HEK293T (cell line): ENCODE measurements around the gene TEAD2.

Experiments used
- CTCF ChIA-PET: fragments of 350-600 bp; formaldehyde crosslinking; extraction: SDS; loops from one replicate; lab custom pipeline; 2021; ENCODE audit warnings: antibody characterized with exemption, inconsistent platforms; lab: Yijun Ruan, JAX
- POLR2A ChIA-PET: fragments of 350-600 bp; formaldehyde crosslinking; extraction: SDS; loops from one replicate; lab custom pipeline; 2020; ENCODE audit warnings: antibody characterized with exemption, inconsistent platforms; lab: Yijun Ruan, JAX
- DNase-seq: peaks from one replicate; pipeline ENCODE4 v3.0.0; 2012; ENCODE audit warnings: mixed read lengths; ENCODE audit errors: extremely low spot score
- ARNT ChIP-seq: fragments of 450-650 bp; IDR thresholded peaks from 2 replicates; pipeline ENCODE4 v1.6.1; 2017; ENCODE audit warnings: mild to moderate bottlenecking
- BHLHE40 ChIP-seq: fragments of 450-650 bp; IDR thresholded peaks from 2 replicates; pipeline ENCODE4 v1.6.1; 2016; ENCODE audit warnings: mild to moderate bottlenecking, moderate library complexity, borderline replicate concordance
- CTBP1 ChIP-seq: fragments of 450-650 bp; IDR thresholded peaks from 2 replicates; pipeline ENCODE4 v1.6.1; 2016; ENCODE audit warnings: borderline replicate concordance
- ELF4 ChIP-seq: fragments of 450-650 bp; IDR thresholded peaks from 2 replicates; pipeline ENCODE4 v1.6.1; 2017; ENCODE audit warnings: antibody characterized with exemption
- FOXA1 ChIP-seq: fragments of 450-650 bp; IDR thresholded peaks from 2 replicates; pipeline ENCODE4 v1.6.1; 2016; ENCODE audit warnings: mild to moderate bottlenecking
- FOXK2 ChIP-seq: fragments of 450-650 bp; IDR thresholded peaks from 2 replicates; pipeline ENCODE4 v1.6.1; 2016; ENCODE audit warnings: mild to moderate bottlenecking
- FOXM1 ChIP-seq: fragments of 450-650 bp; IDR thresholded peaks from 2 replicates; pipeline ENCODE4 v1.6.1; 2017; ENCODE audit warnings: mild to moderate bottlenecking, borderline replicate concordance
- HDGF ChIP-seq: fragments of 450-650 bp; IDR thresholded peaks from 2 replicates; pipeline ENCODE4 v1.6.1; 2017; ENCODE audit warnings: antibody characterized with exemption, borderline replicate concordance
- L3MBTL2 ChIP-seq: fragments of 450-650 bp; conservative IDR thresholded peaks from 2 replicates; pipeline ENCODE4 v1.6.1; 2016; ENCODE audit warnings: mild to moderate bottlenecking
- LEF1 ChIP-seq: fragments of 450-650 bp; IDR thresholded peaks from 2 replicates; pipeline ENCODE4 v1.6.1; 2017; ENCODE audit warnings: mild to moderate bottlenecking, borderline replicate concordance
- NFRKB ChIP-seq: fragments of 450-650 bp; IDR thresholded peaks from 2 replicates; pipeline ENCODE4 v1.6.1; 2016; ENCODE audit warnings: mild to moderate bottlenecking, moderate library complexity
- SP1 ChIP-seq: fragments of 450-650 bp; IDR thresholded peaks from 2 replicates; pipeline ENCODE4 v1.6.1; 2017
- SUZ12 ChIP-seq: fragments of 450-650 bp; IDR thresholded peaks from 2 replicates; pipeline ENCODE4 v1.6.1; 2016; ENCODE audit warnings: mild to moderate bottlenecking
- TARDBP ChIP-seq: fragments of 450-650 bp; IDR thresholded peaks from 2 replicates; pipeline ENCODE4 v1.6.1; 2016
- ZNF384 ChIP-seq: fragments of 450-650 bp; IDR thresholded peaks from 2 replicates; pipeline ENCODE4 v1.6.1; 2016
- TF ChIP-seq, protein P1 (sequence below): fragments of 450-650 bp; IDR thresholded peaks from 2 replicates; pipeline ENCODE4 v1.6.1; 2016

TEAD2 gene

DNA sequence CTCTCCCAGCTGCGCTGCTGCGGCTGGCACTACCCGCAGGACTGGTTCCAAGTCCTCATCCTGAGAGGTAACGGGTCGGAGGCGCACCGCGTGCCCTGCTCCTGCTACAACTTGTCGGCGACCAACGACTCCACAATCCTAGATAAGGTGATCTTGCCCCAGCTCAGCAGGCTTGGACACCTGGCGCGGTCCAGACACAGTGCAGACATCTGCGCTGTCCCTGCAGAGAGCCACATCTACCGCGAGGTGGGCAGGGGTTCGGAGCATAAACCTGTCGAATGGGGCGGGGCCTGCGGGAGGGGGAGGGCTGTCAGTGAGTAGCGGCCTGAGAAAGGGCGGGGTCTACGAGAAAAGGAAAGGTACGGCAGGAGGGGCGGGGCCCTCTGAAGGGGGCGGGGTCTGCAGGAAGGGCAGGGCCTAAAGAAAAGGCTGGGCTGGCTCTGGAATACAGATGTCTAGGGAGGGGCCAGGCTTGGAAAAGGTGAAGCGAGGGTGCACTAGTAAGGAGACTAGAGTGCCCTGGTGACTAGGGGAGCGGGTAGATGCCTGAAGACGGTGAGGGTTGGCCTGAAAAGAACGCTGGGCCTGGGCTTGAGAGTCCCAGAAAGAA, 23.4 kb downstream of the TEAD2 start:
- ChIA-PET POLR2A (no interaction called here), CTCF (no interaction called here)
- TF ChIP-seq SP1 (no peak), L3MBTL2 (no peak), FOXA1 (no peak), NFRKB (no peak), FOXK2 (no peak), FOXM1 (no peak), HDGF (no peak), CTBP1 (no peak), ARNT (no peak), TARDBP (no peak), ZNF384 (no peak), SUZ12 (no peak), ELF4 (no peak), BHLHE40 (no peak), LEF1 (no peak)
- TF ChIP-seq, protein P1, sequence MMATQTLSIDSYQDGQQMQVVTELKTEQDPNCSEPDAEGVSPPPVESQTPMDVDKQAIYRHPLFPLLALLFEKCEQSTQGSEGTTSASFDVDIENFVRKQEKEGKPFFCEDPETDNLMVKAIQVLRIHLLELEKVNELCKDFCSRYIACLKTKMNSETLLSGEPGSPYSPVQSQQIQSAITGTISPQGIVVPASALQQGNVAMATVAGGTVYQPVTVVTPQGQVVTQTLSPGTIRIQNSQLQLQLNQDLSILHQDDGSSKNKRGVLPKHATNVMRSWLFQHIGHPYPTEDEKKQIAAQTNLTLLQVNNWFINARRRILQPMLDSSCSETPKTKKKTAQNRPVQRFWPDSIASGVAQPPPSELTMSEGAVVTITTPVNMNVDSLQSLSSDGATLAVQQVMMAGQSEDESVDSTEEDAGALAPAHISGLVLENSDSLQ, result no peak
- peak; percentile 55 for DNase-seq

DNA sequence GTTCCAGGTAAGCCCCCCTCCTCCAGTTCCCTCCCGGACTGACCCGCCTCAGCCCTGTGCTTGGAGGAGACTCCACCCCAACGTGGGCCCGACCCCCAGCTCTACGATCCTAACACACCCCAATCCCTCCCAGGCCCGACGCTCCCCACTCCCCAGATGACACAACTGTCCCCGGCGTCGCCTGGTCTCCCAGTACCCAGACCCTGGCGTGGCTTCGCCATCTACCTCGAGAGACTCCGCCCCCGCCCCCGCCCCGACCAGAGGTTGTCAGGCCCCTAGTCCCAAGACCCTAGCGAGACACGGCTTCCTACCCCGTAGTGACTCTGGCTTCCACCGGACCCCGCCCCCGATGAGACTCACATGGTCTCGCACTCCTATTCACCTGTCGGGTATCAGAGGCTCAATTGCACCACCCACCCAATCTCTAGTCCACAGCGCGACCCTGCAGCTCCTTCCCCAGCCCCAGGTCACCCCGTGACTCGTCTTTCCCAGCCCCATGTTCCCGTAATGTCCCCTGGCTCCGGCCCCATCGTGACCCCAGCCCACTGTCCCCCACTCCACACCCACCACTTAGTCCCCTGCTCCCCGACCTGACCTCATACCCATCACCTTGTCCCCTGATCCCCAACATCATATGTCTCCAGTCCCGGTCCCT, 24.1 kb downstream of the TEAD2 start:
- ChIA-PET CTCF (no interaction called here), POLR2A (no interaction called here)
- TF ChIP-seq ARNT (no peak), BHLHE40 (no peak), L3MBTL2 (no peak), NFRKB (no peak), LEF1 (no peak), FOXK2 (no peak), TARDBP (no peak), CTBP1 (no peak), SUZ12 (no peak)
- TF ChIP-seq, protein P1, result no peak
- DNase-seq, result no peak

DNA sequence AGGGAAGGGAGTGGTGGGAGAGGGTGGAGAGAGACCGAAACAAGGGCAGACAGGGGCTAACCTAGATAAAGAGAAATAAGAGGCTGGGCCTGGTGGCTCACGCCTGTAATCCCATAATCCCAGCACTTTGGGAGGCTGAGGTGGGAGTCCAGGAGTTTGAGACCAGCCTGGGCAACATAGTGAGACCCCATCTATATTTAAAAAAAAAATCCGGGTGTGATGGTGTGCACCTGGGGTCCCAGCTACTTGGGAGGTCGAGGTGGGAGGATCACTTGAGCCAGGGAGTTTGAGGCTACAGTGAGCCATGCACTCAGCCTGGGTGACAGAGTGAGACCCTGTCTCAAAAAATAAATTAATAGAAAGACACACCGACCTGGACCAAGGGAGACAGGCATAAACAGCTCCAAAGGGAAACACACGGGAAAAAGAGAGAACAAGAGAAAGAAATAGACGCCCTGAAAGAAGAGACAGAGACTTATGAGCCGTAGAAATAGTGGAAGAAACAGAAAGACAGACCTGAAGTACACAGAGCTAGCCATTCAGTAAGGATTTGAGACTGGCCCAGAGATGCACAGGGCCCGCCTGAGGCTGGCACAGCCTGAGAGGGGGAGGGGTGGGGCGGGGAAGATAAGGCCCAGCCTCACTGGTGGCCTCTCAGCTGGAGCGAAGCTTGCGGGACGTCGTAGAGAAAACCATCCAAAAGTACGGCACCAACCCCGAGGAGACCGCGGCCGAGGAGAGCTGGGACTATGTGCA, 24.8 kb downstream of the TEAD2 start:
- TF ChIP-seq FOXM1 (no peak), FOXK2 (no peak), FOXA1 (no peak), CTBP1 (no peak), TARDBP (no peak), ARNT (no peak), SP1 (no peak), BHLHE40 (no peak), SUZ12 (no peak), HDGF (no peak), NFRKB (no peak), ELF4 (no peak), L3MBTL2 (no peak)
- TF ChIP-seq, protein P1, result no peak
- no peak for DNase-seq
- ChIA-PET CTCF (no interaction called here), POLR2A (no interaction called here)

DNA sequence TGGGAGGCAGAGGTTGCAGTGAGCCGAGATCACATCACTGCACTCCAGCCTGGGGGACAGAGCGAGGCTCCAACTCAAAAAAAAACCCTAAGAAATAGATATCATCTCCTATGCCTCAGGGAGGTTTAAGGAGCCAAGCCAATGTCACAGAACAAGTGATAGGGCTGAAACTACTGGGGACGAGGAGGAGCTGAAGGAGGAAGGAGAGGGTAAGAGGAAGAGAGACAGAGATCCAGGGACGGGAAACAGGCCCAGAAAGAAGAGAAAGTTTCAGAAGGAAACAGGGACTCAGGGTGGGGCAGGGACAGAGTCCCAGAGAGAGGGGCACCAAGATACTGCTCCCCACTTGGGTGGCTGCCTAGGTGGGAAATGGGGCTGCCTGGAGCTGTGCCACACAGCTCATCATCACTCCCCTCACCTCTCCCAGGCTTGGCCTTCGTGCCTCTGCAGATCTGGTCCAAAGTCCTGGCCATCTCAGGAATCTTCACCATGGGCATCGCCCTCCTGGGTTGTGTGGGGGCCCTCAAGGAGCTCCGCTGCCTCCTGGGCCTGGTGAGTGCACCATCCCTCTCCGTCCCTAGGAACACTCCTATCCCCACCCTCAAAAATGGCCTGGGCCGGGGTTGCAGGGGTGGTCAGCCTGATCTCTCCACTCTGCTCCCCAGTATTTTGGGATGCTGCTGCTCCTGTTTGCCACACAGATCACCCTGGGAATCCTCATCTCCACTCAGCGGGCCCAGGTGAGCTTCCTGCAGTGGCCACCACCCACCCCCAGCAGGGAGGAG, 25.5 kb downstream of the TEAD2 start:
- TF ChIP-seq ELF4, result no peak
- no peak for TF ChIP-seq HDGF
- no peak for TF ChIP-seq CTBP1
- TF ChIP-seq L3MBTL2, result no peak
- TF ChIP-seq NFRKB, result no peak
- TF ChIP-seq FOXK2, result no peak
- TF ChIP-seq ZNF384, result no peak
- TF ChIP-seq LEF1, result no peak
- TF ChIP-seq FOXA1, result no peak
- TF ChIP-seq TARDBP, result no peak
- TF ChIP-seq SP1, result no peak
- no peak for TF ChIP-seq SUZ12
- no peak for TF ChIP-seq ARNT
- TF ChIP-seq, protein P1, result no peak
- TF ChIP-seq FOXM1, result no peak
- POLR2A ChIA-PET, result no interaction called here
- DNase-seq, result no peak
- CTCF ChIA-PET, result no interaction called here
